Erythroblast (primary cell): ENCODE results near the gene C16orf96.

Experiments
- GATA1 ChIP-seq: IDR thresholded peaks from 2 replicates; pipeline ENCODE4 v1.6.1; 2011; ENCODE audit warnings: low read depth, mild to moderate bottlenecking, control low read depth, low read length, moderate library complexity
- POLR2A ChIP-seq: IDR thresholded peaks from 2 replicates; pipeline ENCODE4 v1.6.1; 2011; ENCODE audit warnings: mild to moderate bottlenecking, low read length

DNA sequence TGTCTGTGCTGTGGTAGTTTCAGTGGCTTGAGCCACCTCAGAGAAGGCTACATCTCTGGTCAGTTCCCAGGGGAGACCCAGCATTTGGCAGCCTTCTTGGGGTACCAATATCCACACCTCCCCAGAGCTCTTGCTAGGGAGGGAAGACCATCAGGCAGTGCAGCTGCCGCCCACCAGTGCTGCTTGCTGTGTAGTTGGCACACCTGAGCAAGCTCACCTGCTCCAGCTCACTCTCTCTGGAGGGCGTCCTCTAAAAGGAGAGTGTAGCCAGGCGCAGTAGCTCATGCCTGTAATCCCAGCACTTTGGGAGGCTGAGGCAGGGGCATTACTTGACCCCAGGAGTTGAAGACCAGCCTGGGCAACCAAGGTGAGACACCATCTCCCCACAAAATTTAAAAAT, 47.3 kb upstream of the C16orf96 start:
- no peak for TF ChIP-seq POLR2A
- TF ChIP-seq GATA1 = no peak
